ENCODE results near the gene LHX5. TPM values are rescaled to one million over a fixed set of nuclear protein-coding genes. Genes with fewer than 3 reads are reported as not detected.

Gene LHX5
- total RNA-seq, 1 experiment from 2014 or later: 1.9 TPM

DNA sequence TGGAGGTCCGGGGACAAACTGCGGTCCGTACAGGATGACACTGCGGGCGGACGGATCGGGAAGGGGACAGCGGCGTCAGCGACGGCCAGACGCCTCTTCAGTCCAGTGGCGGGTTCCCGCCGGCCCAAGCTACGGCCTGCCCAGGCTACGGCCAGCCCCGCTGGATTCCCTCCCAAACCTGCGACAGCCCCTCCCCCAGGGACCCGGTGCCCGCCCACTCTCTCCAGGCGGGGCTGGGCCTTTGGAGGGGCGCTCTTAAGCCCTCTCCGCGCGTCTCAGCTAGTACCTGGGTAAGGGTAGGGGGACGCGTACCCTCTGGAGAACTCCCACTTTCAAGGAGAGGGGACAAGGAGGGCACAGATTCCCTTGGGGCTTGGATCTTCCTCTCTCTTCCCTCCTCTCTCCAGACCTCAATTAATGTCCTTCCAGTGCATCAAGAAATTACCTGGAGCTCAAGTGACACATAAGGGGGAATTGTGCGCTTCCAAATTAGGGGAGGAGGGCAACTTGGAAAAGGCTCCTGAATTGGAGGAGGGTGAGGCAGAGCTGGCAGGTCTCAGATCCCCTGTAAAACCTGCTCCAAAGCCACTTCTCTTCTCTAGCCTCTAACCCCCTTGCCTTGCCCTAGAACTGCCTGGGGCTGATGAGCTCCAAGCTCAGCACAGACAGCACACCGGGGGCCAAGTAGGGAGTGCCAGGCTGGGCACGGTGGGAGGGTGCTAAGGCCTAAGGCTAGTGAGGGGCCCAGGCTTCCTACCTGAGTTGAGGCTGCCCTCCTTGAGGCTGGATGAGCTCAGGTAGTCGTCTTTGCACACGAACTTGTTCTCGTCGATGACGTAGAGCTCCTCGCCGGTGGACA is 3.1 kb downstream of the LHX5 start:
- H3K27me3 ChIP-seq (ENCODE audit: insufficient read depth, low read length): peaks cover 97% of the 10 kb centered on the region
- H3K9me3 ChIP-seq (ENCODE audit: control insufficient read depth, low read depth, low read length): no peaks in the 10 kb centered on the region
- peak overlapping the region; percentile 32 for H3K4me2 ChIP-seq (ENCODE audit: insufficient read depth, insufficient read length, low read length)
- no peak overlapping the region for H2BK20ac ChIP-seq (ENCODE audit: low read depth, low read length, poor library complexity, severe bottlenecking)
- no peak overlapping the region for H2AK5ac ChIP-seq (ENCODE audit: insufficient read length, low read length)
- no peak overlapping the region for H3K14ac ChIP-seq (ENCODE audit: insufficient read depth, low read length)
- DNase-seq: peak; percentile 78
- H3T11ph ChIP-seq (ENCODE audit: low read length): no peak overlapping the region
- no peak overlapping the region for H2BK120ac ChIP-seq (ENCODE audit: low read depth, low read length, poor library complexity, severe bottlenecking)
- no peak overlapping the region for H3K18ac ChIP-seq (ENCODE audit: insufficient read length, low read depth, low read length)
- no peak overlapping the region for H3K27ac ChIP-seq (ENCODE audit: insufficient read length, low read depth, low read length)
- H3K9ac ChIP-seq (ENCODE audit: extremely low read depth, insufficient read length, low read length): no peak overlapping the region
- no peak overlapping the region for H3K4ac ChIP-seq (ENCODE audit: low read depth, low read length)
- no peak overlapping the region for H2BK5ac ChIP-seq (ENCODE audit: insufficient read length, low read length)
- H3K79me2 ChIP-seq (ENCODE audit: insufficient read depth, low read length): no peaks in the 10 kb centered on the region
- H3K23me2 ChIP-seq (ENCODE audit: insufficient read length, low read depth, low read length, poor library complexity, severe bottlenecking): peaks cover 24% of the 10 kb centered on the region
- H4K8ac ChIP-seq (replicated peaks; ENCODE audit: insufficient read length, low read depth, low read length): no peak overlapping the region
- H4K5ac ChIP-seq (ENCODE audit: insufficient read length, low read depth, low read length): no peak overlapping the region
- no peak overlapping the region for H2BK12ac ChIP-seq (ENCODE audit: insufficient read length, low read depth, low read length)
- peaks cover 99% of the 10 kb centered on the region for H3K27me3 Mint-ChIP-seq (ENCODE audit: low read depth)
- no peak overlapping the region for H3K23ac ChIP-seq (ENCODE audit: insufficient read length, low read depth, low read length)
- no peak overlapping the region for H3K56ac ChIP-seq (ENCODE audit: insufficient read length, low read depth, low read length)
- no CpG with 5 or more reads among the region's 38 CpGs for WGBS (ENCODE audit: extremely low coverage, insufficient read length, low lambda C conversion rate)
- peaks cover 0 to 6% of the 10 kb centered on the region in 2 experiments; a peak in 2 of 5 replicates for H3K9me3 Mint-ChIP-seq
- no peak overlapping the region for H2BK15ac ChIP-seq (ENCODE audit: low read depth, low read length)
- peaks cover 60 to 72% of the 10 kb centered on the region in 2 experiments for H3K4me1 Mint-ChIP-seq
- TF ChIP-seq, protein P1, sequence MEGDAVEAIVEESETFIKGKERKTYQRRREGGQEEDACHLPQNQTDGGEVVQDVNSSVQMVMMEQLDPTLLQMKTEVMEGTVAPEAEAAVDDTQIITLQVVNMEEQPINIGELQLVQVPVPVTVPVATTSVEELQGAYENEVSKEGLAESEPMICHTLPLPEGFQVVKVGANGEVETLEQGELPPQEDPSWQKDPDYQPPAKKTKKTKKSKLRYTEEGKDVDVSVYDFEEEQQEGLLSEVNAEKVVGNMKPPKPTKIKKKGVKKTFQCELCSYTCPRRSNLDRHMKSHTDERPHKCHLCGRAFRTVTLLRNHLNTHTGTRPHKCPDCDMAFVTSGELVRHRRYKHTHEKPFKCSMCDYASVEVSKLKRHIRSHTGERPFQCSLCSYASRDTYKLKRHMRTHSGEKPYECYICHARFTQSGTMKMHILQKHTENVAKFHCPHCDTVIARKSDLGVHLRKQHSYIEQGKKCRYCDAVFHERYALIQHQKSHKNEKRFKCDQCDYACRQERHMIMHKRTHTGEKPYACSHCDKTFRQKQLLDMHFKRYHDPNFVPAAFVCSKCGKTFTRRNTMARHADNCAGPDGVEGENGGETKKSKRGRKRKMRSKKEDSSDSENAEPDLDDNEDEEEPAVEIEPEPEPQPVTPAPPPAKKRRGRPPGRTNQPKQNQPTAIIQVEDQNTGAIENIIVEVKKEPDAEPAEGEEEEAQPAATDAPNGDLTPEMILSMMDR (conservative IDR thresholded peaks at IDR 0.05): no peak
- H4K91ac ChIP-seq (ENCODE audit: insufficient read length, low read depth, low read length): no peak overlapping the region
- peaks cover 0 to 29% (median 2%) of the 10 kb centered on the region in 3 experiments; a peak in 5 of 7 replicates for H3K36me3 Mint-ChIP-seq (ENCODE audit: insufficient read depth in 1 of 3, low read depth in 3 of 3)
- H3K4me3 Mint-ChIP-seq: peak overlapping the region; percentile 47 to 79
- H3K79me1 ChIP-seq (ENCODE audit: insufficient read depth, low read depth, low read length, poor library complexity, severe bottlenecking): no peaks in the 10 kb centered on the region
- H3K4me1 ChIP-seq (ENCODE audit: insufficient read depth, low read length): no peaks in the 10 kb centered on the region; the same call in 1 of the 2 replicates
- H3K27ac Mint-ChIP-seq: no peak overlapping the region
- H2AFZ ChIP-seq (ENCODE audit: low read length): no peak overlapping the region
- no peaks in the 10 kb centered on the region for H4K20me1 ChIP-seq (ENCODE audit: control insufficient read depth, insufficient read depth, insufficient read length)
